ENCODE results near the gene ALOX15.
"Not testable (repeated sequence)": the region's sequence is repeated elsewhere in the genome, so short reads cannot be mapped to it uniquely, and the experiment has no call there.

ALOX15 gene

DNA sequence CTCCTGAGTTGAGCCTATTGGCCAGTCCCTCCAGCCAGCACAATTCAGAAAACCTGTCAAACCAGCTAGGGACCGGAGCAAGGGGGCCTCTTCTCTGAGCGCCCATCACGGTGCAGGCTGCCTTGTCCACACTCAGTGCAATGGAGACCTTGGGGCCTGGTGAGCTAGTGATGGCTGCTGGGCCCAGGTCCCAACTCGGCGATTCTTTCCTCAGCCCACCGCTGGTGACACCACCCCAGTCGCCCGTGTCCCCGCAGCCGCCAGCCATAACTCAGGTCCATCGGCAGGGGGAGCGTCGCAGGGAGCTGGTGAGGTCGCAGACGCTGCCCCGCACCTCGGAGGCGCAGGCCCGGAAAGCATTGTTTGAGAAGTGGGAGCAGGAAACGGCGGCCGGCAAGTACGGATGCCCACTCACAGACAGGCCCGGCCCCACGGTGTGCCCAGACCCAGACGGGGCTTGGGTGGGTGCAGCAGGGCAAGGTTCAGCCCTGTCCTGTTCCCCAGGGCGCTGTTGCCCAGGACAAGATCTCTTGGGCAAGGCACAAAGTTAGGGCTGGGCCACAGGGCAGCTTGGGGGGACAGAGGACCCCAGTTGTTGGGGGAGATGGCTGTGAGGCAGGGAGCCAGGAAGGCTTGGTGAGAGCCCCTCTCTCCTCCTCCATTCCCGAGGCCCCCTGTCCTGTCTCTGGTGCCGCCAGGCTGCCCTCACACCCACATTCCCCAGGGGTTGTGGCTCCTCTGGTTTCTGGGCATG, 46.4 kb downstream of the ALOX15 start:
- no peak overlapping the region for H3K4me3 ChIP-seq (ENCODE audit: low read depth, low read length)
- TF ChIP-seq, protein P1, sequence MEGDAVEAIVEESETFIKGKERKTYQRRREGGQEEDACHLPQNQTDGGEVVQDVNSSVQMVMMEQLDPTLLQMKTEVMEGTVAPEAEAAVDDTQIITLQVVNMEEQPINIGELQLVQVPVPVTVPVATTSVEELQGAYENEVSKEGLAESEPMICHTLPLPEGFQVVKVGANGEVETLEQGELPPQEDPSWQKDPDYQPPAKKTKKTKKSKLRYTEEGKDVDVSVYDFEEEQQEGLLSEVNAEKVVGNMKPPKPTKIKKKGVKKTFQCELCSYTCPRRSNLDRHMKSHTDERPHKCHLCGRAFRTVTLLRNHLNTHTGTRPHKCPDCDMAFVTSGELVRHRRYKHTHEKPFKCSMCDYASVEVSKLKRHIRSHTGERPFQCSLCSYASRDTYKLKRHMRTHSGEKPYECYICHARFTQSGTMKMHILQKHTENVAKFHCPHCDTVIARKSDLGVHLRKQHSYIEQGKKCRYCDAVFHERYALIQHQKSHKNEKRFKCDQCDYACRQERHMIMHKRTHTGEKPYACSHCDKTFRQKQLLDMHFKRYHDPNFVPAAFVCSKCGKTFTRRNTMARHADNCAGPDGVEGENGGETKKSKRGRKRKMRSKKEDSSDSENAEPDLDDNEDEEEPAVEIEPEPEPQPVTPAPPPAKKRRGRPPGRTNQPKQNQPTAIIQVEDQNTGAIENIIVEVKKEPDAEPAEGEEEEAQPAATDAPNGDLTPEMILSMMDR (IDR thresholded peaks at IDR 0.05; ENCODE audit: low read depth, low read length), result no peak

DNA sequence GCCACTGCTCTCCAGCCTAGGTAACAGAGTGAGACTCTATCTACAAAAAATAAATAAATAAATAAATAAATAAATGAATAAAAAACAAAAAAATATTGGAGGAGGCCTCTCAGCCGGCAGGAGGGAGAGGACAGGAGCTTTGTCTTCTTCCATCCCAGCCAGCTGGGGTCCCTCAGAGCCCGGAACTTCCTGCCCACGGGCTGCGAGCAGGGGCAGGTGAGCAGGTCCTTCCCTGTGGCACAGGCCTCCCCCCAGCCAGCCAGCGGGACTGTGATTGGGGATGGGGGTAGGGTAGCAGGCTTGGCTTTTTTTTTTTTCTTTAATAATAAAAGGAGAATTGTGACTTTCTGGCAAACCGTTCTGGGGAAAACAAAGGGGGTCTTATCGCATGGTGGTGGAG, 47.1 kb downstream of the ALOX15 start:
- TF ChIP-seq, protein P1 (IDR thresholded peaks at IDR 0.05; ENCODE audit: low read depth, low read length), result no peak
- H3K4me3 ChIP-seq (ENCODE audit: low read depth, low read length), result no peak overlapping the region

DNA sequence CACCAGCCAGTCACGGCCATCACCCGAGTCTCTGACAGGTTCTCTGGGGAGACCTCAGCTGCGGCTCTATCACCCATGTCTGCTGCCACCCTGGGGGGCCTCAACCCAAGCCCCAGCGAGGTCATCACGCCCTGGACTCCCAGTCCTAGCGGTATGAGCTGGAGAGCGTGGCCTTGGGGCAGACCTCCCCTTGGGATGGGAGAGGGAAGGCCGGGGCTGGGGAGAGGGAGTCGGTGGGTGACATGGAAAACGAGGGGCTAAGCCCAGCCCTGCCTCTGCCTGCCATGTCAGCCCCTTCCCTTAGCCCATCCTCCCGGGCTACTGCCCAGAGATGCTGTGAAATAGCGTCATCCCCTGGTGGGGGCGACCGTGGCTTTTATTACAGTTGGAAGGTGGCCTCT, 48.5 kb downstream of the ALOX15 start:
- TF ChIP-seq, protein P1 (IDR thresholded peaks at IDR 0.05; ENCODE audit: low read depth, low read length), result no peak
- no peak overlapping the region for H3K4me3 ChIP-seq (ENCODE audit: low read depth, low read length)

DNA sequence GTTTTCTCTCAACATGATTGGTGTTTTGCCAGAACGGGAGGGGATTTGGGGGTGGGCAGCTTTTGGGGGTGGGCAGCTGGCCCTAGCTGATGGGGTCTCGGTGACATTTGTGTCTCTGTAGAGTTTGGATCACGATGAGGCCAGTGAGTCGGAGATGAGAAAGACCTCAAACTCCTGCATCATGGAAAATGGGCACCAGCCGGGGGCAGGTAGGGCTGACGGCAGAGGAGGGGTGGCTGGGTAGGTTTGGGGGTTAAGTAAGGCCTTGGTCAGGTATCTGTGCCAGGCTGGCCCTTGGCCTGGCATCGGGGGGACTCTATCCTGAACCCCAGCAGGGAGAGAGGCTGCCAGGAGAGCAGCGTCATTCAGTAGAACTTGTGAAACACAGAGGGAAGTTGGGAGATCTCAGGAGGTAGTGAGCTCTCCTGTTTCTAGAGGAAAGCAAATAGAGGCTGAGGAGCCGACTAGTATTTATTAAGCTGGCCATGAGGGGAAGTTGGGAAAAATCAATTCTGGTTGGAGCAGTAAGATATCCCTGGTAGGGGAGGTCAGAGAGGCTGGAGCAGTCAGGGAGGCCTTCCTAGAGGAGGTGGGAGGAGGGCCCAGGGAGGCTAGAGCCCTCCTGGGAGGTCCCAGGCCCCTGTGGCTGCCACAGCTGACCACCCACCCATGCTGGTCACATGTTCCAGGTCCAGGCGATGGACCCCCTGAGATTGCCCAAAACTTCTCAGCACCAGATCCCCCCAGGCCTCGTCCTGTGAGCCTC, 49.1 kb downstream of the ALOX15 start:
- TF ChIP-seq, protein P1 (IDR thresholded peaks at IDR 0.05; ENCODE audit: low read depth, low read length), result no peak
- no peak overlapping the region for H3K4me3 ChIP-seq (ENCODE audit: low read depth, low read length)

DNA sequence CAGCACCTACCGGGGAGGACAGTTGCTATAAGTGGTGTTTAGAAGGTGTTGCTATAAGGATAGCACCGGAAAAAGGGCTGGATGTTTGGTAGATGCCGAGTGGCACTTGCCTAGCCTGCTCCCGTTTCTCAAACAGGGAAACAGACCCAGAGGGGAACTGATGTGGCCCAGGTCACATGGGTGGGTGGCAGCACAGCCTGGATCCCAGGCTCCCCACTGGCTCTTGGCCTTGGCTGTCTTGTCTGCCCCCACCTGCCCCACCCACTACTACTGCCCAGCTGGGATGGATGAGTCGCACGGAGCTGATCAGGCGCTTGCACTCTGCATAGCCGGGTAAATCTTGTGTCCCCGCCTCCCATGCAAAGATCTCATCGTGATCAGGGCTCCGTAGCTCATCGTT, 49.9 kb downstream of the ALOX15 start:
- no peak overlapping the region for H3K4me3 ChIP-seq (ENCODE audit: low read depth, low read length)
- TF ChIP-seq, protein P1 (IDR thresholded peaks at IDR 0.05; ENCODE audit: low read depth, low read length), result no peak

DNA sequence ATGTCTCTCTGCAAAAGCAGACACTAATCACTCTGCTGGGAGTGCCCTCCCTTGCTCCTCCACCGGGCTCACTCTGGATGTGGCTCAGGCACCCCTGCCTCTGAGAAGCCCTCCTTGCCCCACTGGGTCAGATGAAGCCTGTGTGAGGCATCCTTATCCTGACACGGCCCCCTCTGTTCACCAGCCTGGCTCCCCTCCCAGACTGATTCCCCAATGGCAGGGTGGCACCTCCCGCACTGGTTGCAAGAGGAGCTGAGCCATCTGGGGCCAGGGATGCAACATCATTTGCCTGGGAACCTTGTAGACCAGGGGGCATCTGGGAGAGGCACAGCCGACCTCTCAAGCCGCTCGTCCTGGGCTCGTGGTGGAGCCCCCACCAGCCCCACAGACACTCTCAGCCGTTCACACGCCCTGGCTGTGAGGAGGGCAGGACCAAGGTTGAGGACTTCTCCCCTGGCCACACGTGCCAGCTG, 50.5 kb downstream of the ALOX15 start:
- TF ChIP-seq, protein P1 (IDR thresholded peaks at IDR 0.05; ENCODE audit: low read depth, low read length), result no peak
- no peak overlapping the region for H3K4me3 ChIP-seq (ENCODE audit: low read depth, low read length)

DNA sequence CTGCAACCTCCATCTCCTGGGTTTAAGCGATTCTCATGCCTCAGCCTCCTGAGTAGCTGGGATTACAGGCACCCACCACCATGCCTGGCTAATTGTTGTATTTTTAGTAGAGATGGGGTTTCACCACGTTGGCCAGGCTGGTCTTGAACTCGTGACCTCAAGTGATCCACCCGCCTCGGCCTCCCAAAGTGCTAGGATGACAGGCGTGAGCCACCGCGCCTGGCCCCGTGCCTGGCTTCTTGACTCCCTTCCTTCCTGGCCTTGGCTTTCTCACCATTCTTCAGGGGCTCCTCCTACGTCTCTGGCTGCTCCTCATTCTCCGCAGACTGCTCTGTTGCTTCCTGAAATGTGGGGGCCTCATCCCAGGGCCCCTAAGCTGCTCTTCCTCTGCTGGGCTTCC, 51.4 kb downstream of the ALOX15 start:
- not testable (repeated sequence) for H3K4me3 ChIP-seq (ENCODE audit: low read depth, low read length)
